Natural killer cell (primary cell): Measurements from ENCODE around the gene SEMA5A. TPM values are rescaled to one million over a fixed set of nuclear protein-coding genes. Genes with fewer than 3 reads are reported as not detected.

ENCODE experiments used
- ATAC-seq, 3 donors: fragments of 150-1000 bp in 2 of 3; fragments of 200-7000 bp in 1 of 3; cut with Tn5 transposase; 1 replicate in 1 of 3; 2 replicates in 2 of 3; pipeline ENCODE4 v1.10.0; 2021; ENCODE audit warnings: mild to moderate bottlenecking in 2 of 3, moderate library complexity in 2 of 3
- DNase-seq, 2 donors: peaks; one replicate each; pipeline versions ENCODE4 v3.0.0 to v3.0.0-alpha.2; 2013 to 2021; ENCODE audit warnings: mixed read lengths in 1 of 2
- H3K27ac ChIP-seq: one replicate; pipeline ENCODE4 v1.5.1; 2013; ENCODE audit warnings: mild to moderate bottlenecking, low read length
- H3K27me3 ChIP-seq: one replicate; pipeline ENCODE4 v1.6.1; 2013; ENCODE audit warnings: low read length; ENCODE audit not compliant: control insufficient read depth, insufficient read depth
- H3K36me3 ChIP-seq: one replicate; pipeline ENCODE4 v1.6.1; 2013; ENCODE audit warnings: low read length; ENCODE audit not compliant: control insufficient read depth, insufficient read depth
- H3K4me1 ChIP-seq: one replicate; pipeline ENCODE4 v1.6.1; 2013; ENCODE audit warnings: low read length; ENCODE audit not compliant: control insufficient read depth, insufficient read depth
- H3K4me3 ChIP-seq: one replicate; pipeline ENCODE4 v1.5.1; 2013; ENCODE audit warnings: low read length
- H3K9me3 ChIP-seq: one replicate; pipeline ENCODE4 v1.6.1; 2013; ENCODE audit warnings: low read length; ENCODE audit not compliant: control insufficient read depth, insufficient read depth
- H3K27ac Mint-ChIP-seq, 2 donors: one replicate each; pipeline ENCODE4 v1.8.0; 2022; ENCODE audit warnings: mild to moderate bottlenecking in 2 of 2, mixed read lengths in 2 of 2, moderate library complexity in 1 of 2
- H3K27me3 Mint-ChIP-seq, 2 donors: one replicate each; pipeline ENCODE4 v1.8.0; 2022; ENCODE audit warnings: low read depth in 2 of 2, mixed read lengths in 2 of 2
- H3K36me3 Mint-ChIP-seq: one replicate; pipeline ENCODE4 v1.8.0; 2022; ENCODE audit warnings: mixed read lengths
- H3K4me1 Mint-ChIP-seq, 2 donors: one replicate each; pipeline ENCODE4 v1.8.0; 2022; ENCODE audit warnings: mixed read lengths in 2 of 2
- H3K4me3 Mint-ChIP-seq: one replicate; pipeline ENCODE4 v1.8.0; 2022; ENCODE audit warnings: mild to moderate bottlenecking, moderate library complexity, mixed read lengths
- H3K9me3 Mint-ChIP-seq, 2 donors: one replicate each; pipeline ENCODE4 v1.8.0; 2022; ENCODE audit warnings: mixed read lengths in 2 of 2
- WGBS: methylation state at CpG from one replicate; pipeline ENCODE4 v1.1.7; 2013; ENCODE audit warnings: missing lambda C conversion rate; ENCODE audit not compliant: insufficient coverage; 5-methylcytosine and 5-hydroxymethylcytosine counted together
- intact Hi-C: fragments of 100-400 bp; cut with micrococcal nuclease; formaldehyde crosslinking; loops from one replicate; pipeline ENCODE4 v1.14.2; 2022
- total RNA-seq, 4 donors: library from RNA; stranded (reverse); fragments of 120-200 nt in 1 of 4; gene quantifications; one replicate each; pipeline versions ENCODE4 v1.2.3 to v1.2.4, GENCODE V29; 2013 to 2022
- TF ChIP-seq, protein P1 (sequence below): fragments of 200-600 bp; IDR thresholded peaks from one replicate; pipeline ENCODE4 v1.8.0; 2022; ENCODE audit warnings: antibody characterized with exemption

The SEMA5A gene
- total RNA-seq, 3 donors from 2014 or later (not counting 1 experiment from before 2014, with no cell fraction given) = 0.15 TPM; not detected in 2

DNA sequence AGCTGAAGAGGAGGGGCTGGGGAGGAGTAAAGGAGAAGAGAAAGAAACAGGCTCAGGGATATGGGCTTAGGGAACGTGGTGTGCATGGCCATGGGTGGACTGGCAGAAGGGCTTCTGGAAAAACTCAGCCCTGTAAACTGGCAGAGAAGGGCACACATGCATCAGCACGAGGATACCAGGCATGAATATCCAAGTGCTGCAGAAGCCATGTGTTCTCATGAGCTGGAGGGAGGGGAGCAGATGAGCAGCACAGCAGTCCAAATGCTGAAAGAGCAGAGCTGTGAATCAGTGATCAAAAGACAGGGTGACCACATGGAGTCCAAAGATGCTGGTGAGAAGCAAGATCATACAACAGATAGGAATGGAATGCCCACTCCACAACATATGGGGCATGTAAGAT is 72.3 kb downstream of the SEMA5A start:
- DNase-seq = no peak
- no peak for ATAC-seq
- 79% methylated on average over 2 of the region's 2 CpGs for WGBS
- H3K27me3 ChIP-seq = no peaks in the 10 kb centered on the region
- Mint-ChIP-seq H3K27me3 (no peaks in the 10 kb centered on the region), H3K36me3 (peaks cover 7% of the 10 kb centered on the region), H3K4me3 (no peak overlapping the region), H3K9me3 (peaks cover 14% of the 10 kb centered on the region in 2 donors), H3K27ac (no peak overlapping the region), H3K4me1 (no peaks in the 10 kb centered on the region)
- intact Hi-C loops = no loop called here
- no peak overlapping the region for H3K27ac ChIP-seq
- TF ChIP-seq, protein P1, sequence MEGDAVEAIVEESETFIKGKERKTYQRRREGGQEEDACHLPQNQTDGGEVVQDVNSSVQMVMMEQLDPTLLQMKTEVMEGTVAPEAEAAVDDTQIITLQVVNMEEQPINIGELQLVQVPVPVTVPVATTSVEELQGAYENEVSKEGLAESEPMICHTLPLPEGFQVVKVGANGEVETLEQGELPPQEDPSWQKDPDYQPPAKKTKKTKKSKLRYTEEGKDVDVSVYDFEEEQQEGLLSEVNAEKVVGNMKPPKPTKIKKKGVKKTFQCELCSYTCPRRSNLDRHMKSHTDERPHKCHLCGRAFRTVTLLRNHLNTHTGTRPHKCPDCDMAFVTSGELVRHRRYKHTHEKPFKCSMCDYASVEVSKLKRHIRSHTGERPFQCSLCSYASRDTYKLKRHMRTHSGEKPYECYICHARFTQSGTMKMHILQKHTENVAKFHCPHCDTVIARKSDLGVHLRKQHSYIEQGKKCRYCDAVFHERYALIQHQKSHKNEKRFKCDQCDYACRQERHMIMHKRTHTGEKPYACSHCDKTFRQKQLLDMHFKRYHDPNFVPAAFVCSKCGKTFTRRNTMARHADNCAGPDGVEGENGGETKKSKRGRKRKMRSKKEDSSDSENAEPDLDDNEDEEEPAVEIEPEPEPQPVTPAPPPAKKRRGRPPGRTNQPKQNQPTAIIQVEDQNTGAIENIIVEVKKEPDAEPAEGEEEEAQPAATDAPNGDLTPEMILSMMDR = no peak
- no peaks in the 10 kb centered on the region for H3K4me1 ChIP-seq
- peaks cover 14% of the 10 kb centered on the region for H3K9me3 ChIP-seq
- no peaks in the 10 kb centered on the region for H3K36me3 ChIP-seq
- H3K4me3 ChIP-seq = no peak overlapping the region

DNA sequence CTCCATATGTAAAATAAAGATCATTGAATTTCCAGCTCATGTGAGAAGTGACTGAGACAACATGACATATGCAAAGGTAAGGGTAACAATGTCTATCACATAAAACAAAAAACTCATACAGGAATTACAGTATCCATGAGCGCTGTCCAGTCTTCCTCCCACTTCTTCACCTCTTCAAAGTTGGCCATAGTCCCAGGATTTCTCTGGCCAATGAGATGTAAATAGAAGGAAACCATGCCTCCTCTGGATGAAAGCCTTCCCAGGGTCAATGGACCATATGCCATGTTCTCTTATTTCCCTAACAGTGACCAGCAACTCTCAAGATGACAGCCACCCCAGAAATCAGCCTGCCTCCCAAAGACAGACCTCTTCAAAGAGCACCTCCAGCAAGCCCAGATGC is 75.5 kb downstream of the SEMA5A start:
- Histone ChIP-seq H3K9me3 (no peaks in the 10 kb centered on the region), H3K27me3 (no peaks in the 10 kb centered on the region), H3K27ac (no peak overlapping the region), H3K4me1 (no peaks in the 10 kb centered on the region), H3K36me3 (no peaks in the 10 kb centered on the region), H3K4me3 (no peak overlapping the region)
- Mint-ChIP-seq H3K9me3 (peaks cover 5 to 11% of the 10 kb centered on the region in 2 donors), H3K4me3 (no peak overlapping the region), H3K4me1 (no peaks in the 10 kb centered on the region), H3K27me3 (no peaks in the 10 kb centered on the region), H3K36me3 (no peaks in the 10 kb centered on the region), H3K27ac (no peak overlapping the region)
- TF ChIP-seq, protein P1 = no peak
- DNase-seq (no peak), ATAC-seq (no peak)
- 92% methylated on average over 1 of the region's 1 CpG for WGBS
- intact Hi-C loops = no loop called here

DNA sequence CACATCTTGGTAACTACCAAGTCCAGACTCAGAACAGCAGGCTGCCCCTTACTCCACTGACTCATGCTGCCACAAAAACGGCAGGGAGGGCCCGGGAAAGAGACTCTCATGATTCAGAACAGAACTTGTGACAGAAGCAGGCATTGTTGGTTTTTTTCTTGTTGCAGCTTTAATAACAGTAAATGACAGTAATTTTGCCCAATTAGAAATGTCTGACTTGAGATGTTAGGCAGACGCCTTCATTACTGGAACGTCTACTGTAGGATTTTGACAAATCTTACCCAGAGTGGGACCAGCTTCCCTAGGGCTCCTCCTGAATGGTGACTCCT is 77.9 kb downstream of the SEMA5A start:
- DNase-seq (no peak), ATAC-seq (no peak)
- Histone ChIP-seq H3K27me3 (no peaks in the 10 kb centered on the region), H3K36me3 (no peaks in the 10 kb centered on the region), H3K4me1 (no peaks in the 10 kb centered on the region), H3K9me3 (no peaks in the 10 kb centered on the region), H3K4me3 (no peak overlapping the region), H3K27ac (no peak overlapping the region)
- WGBS = 68% methylated on average over 4 of the region's 4 CpGs
- intact Hi-C loops = no loop called here
- H3K36me3 Mint-ChIP-seq = no peaks in the 10 kb centered on the region
- no peaks in the 10 kb centered on the region for H3K27me3 Mint-ChIP-seq
- H3K4me1 Mint-ChIP-seq = no peaks in the 10 kb centered on the region
- no peak overlapping the region for H3K27ac Mint-ChIP-seq
- H3K4me3 Mint-ChIP-seq = no peak overlapping the region
- H3K9me3 Mint-ChIP-seq = peaks cover 4 to 7% of the 10 kb centered on the region in 2 donors
- TF ChIP-seq, protein P1 = no peak

DNA sequence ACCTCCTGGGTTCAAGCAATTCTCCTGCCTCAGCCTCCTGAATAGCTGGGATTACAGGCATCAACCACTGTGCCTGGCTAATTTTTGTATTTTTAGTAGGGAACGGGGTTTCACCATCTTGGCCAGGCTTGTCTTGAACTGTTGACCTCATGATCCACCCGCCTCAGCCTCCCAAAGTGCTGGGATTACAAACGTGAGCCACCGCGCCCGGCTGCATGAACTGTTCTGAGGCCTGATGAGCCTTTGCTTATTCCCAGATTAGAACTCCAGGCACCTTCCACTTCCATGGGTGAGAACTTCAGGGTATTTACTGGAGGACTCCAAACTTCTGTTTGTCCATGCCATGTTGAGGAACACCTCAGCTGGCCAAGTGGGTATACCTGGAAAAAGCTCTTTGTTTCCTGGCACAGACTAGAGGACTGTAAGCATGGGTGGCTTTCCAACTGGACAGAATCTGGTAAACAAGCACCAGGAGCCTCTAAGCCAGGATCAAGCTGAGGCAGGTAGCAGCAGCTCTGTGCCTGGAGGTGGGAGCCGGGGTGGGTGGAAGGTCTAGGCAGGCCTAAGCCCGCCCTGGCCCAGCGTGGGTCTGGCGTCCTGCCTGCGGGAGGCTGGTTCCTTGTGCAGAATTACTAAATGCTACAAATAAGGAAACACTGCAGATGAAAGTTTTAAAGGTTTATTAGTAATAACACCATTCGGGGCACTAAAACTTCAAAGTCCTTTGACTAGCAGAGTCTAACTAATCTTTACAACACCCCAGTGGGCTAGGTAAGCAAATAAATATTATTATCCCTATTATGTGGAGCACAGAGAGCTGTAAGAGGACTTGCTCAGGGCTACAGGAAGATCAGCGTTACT is 78.4 kb downstream of the SEMA5A start:
- Histone ChIP-seq H3K4me1 (no peaks in the 10 kb centered on the region), H3K4me3 (no peak overlapping the region), H3K9me3 (no peaks in the 10 kb centered on the region), H3K27ac (no peak overlapping the region), H3K36me3 (no peaks in the 10 kb centered on the region), H3K27me3 (no peaks in the 10 kb centered on the region)
- no peak overlapping the region for H3K4me3 Mint-ChIP-seq
- H3K27ac Mint-ChIP-seq = no peak overlapping the region
- ATAC-seq = no peak
- H3K9me3 Mint-ChIP-seq = peaks cover 6 to 9% of the 10 kb centered on the region in 2 donors
- intact Hi-C loops = no loop called here
- no peak for DNase-seq
- no peaks in the 10 kb centered on the region for H3K36me3 Mint-ChIP-seq
- 86% methylated on average over 12 of the region's 13 CpGs for WGBS
- no peaks in the 10 kb centered on the region for H3K4me1 Mint-ChIP-seq
- TF ChIP-seq, protein P1 = no peak
- H3K27me3 Mint-ChIP-seq = no peaks in the 10 kb centered on the region
